ENCODE results near the gene ZMAT5. TPM values are rescaled to one million over a fixed set of nuclear protein-coding genes. Genes with fewer than 3 reads are reported as not detected.

Gene ZMAT5
- total RNA-seq, 2 donors from 2014 or later = 9.1 to 9.9 TPM

GRCh38 chr22:29726512-29727130, 40.2 kb downstream of the ZMAT5 start:
- WGBS, 2 donors = 38 to 45% methylated on average over 10 to 15 of the region's 15 CpGs
- H3K4me1 ChIP-seq = no peaks in the 10 kb centered on the region

GRCh38 chr22:29726106-29726505, 40.7 kb downstream of the ZMAT5 start:
- Histone ChIP-seq H3K27me3 (no peaks in the 10 kb centered on the region), H3K27ac (no peak overlapping the region), H3K4me3 (no peak overlapping the region), H3K36me3 (replicated peaks in 1 of 2; ENCODE audit: insufficient read depth in 1 of 2, low read depth in 2 of 2) (no peaks in the 10 kb centered on the region), H3K9me3 (no peaks in the 10 kb centered on the region), H3K4me1 (no peaks in the 10 kb centered on the region)
- DNase-seq (no peak), ATAC-seq (no peak)
- 57 to 78% methylated on average over 4 to 7 of the region's 7 CpGs for WGBS, 2 donors
- TF ChIP-seq CTCF (IDR thresholded peaks at IDR 0.05) (no peak), POLR2A (IDR thresholded peaks at IDR 0.05) (no peak)
- intact Hi-C loops (cut with DNase I) = no loop called here

More at GRCh38 chr22:29726512-29727130, 40.2 kb downstream of the ZMAT5 start:
- Histone ChIP-seq H3K27me3 (no peaks in the 10 kb centered on the region), H3K9me3 (no peaks in the 10 kb centered on the region), H3K36me3 (replicated peaks in 1 of 2; ENCODE audit: insufficient read depth in 1 of 2, low read depth in 2 of 2) (no peaks in the 10 kb centered on the region), H3K4me3 (no peak overlapping the region), H3K27ac (no peak overlapping the region)
- DNase-seq = no peak
- intact Hi-C loops (cut with DNase I) = no loop called here
- ATAC-seq = no peak
- TF ChIP-seq CTCF (IDR thresholded peaks at IDR 0.05) = no peak
- no peak for TF ChIP-seq POLR2A (IDR thresholded peaks at IDR 0.05)

GRCh38 chr22:29724843-29725242, 42.0 kb downstream of the ZMAT5 start:
- ATAC-seq (no peak), DNase-seq (no peak)
- intact Hi-C loops (cut with DNase I) = no loop called here
- TF ChIP-seq POLR2A (IDR thresholded peaks at IDR 0.05) (no peak), CTCF (IDR thresholded peaks at IDR 0.05) (no peak)
- Histone ChIP-seq H3K36me3 (replicated peaks in 1 of 2; ENCODE audit: insufficient read depth in 1 of 2, low read depth in 2 of 2) (no peaks in the 10 kb centered on the region), H3K4me1 (peaks cover 8% of the 10 kb centered on the region), H3K4me3 (no peak overlapping the region), H3K27ac (no peak overlapping the region), H3K27me3 (peaks cover 0 to 5% of the 10 kb centered on the region in 2 donors), H3K9me3 (no peaks in the 10 kb centered on the region)
- 69% methylated on average over 8 of the region's 8 CpGs; no CpG with 5 or more reads in 1 of the 2 donors for WGBS, 2 donors

GRCh38 chr22:29723766-29724165, 43.0 kb downstream of the ZMAT5 start:
- H3K27me3 ChIP-seq = peaks cover 0 to 12% of the 10 kb centered on the region in 2 donors
- H3K27ac ChIP-seq = no peak overlapping the region
- H3K36me3 ChIP-seq (replicated peaks in 1 of 2; ENCODE audit: insufficient read depth in 1 of 2, low read depth in 2 of 2) = no peaks in the 10 kb centered on the region
- H3K4me3 ChIP-seq = no peak overlapping the region
- DNase-seq (no peak), ATAC-seq (no peak)
- intact Hi-C loops (cut with DNase I) = no loop called here
- H3K9me3 ChIP-seq = no peaks in the 10 kb centered on the region
- 91 to 100% methylated on average over 9 to 10 of the region's 10 CpGs for WGBS, 2 donors
- no peak for TF ChIP-seq POLR2A (IDR thresholded peaks at IDR 0.05)
- no peak for TF ChIP-seq CTCF (IDR thresholded peaks at IDR 0.05)
- peaks cover 8% of the 10 kb centered on the region for H3K4me1 ChIP-seq

GRCh38 chr22:29722587-29722986, 44.2 kb downstream of the ZMAT5 start:
- Histone ChIP-seq H3K27me3 (peaks cover 0 to 12% of the 10 kb centered on the region in 2 donors), H3K9me3 (no peaks in the 10 kb centered on the region), H3K27ac (no peak overlapping the region), H3K4me1 (peaks cover 8% of the 10 kb centered on the region), H3K36me3 (replicated peaks in 1 of 2; ENCODE audit: insufficient read depth in 1 of 2, low read depth in 2 of 2) (no peaks in the 10 kb centered on the region), H3K4me3 (no peak overlapping the region)
- 79 to 87% methylated on average over 11 to 14 of the region's 16 CpGs for WGBS, 2 donors
- ATAC-seq = no peak
- no peak for DNase-seq
- TF ChIP-seq POLR2A (IDR thresholded peaks at IDR 0.05) = no peak
- no peak for TF ChIP-seq CTCF (IDR thresholded peaks at IDR 0.05)
- intact Hi-C loops (cut with DNase I) = no loop called here
